AG10803 (cell line): ENCODE data around the gene DIAPH3.

Experiments used
- DNase-seq: peaks from one replicate; pipeline ENCODE4 v3.0.0; 2010; ENCODE audit warnings: low read depth
- H3K4me3 ChIP-seq: 2 replicates; pipeline ENCODE4 v1.5.1; 2011; ENCODE audit warnings: mild to moderate bottlenecking, low read length, control low read depth
- CTCF ChIP-seq: conservative IDR thresholded peaks from 2 replicates; pipeline ENCODE4 v1.5.1; 2011; ENCODE audit warnings: mild to moderate bottlenecking, low read length, control low read depth, inconsistent platforms

Gene DIAPH3

GRCh38 chr13:60150538-60150937 is 13.2 kb downstream of the DIAPH3 start:
- DNase-seq = no peak
- no peak overlapping the region for H3K4me3 ChIP-seq
- TF ChIP-seq CTCF = no peak

DNA sequence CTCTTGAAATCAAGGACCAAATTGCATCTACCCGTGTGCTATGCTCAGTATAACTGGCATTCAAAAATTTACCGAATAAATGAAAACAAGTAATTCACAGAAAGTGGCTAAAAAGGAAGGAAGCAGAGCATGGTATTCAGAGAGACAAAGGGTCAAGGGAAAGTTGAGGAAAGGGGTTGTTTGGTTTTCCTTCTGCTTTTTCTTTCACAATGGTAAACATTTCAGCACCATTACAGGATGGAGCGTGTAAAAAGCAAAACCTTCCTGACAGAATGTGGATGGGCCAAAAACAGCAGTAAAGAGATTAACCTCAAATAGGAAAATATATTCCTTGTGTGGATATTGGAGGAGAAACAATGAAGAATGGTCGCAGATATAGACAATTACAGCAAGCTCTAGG is 14.8 kb downstream of the DIAPH3 start:
- no peak for TF ChIP-seq CTCF
- no peak overlapping the region for H3K4me3 ChIP-seq
- no peak for DNase-seq

DNA sequence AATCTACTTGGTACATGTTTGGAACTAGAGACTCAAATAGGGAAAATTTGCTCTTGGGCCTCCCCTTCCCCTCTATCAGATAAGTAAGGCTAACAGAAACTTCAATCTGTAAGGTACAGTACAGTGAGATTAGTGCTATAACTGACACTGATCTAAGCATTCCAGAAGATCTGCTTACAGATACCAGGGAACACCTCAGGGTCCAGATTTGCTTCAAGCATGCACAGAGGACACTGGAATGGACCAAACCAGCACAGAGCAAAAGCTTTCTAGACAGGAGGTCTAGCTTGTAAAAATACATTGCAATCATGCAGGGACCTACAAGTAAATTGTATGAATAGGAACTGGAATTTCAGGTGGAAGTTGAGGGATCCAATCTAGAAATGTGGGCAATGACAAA is 16.4 kb downstream of the DIAPH3 start:
- no peak for TF ChIP-seq CTCF
- DNase-seq = no peak

GRCh38 chr13:60146471-60146870 is 17.3 kb downstream of the DIAPH3 start:
- peak; percentile 41 for DNase-seq

More for the DNA sequence above, 16.4 kb downstream of the DIAPH3 start:
- H3K4me3 ChIP-seq = no peak overlapping the region

GRCh38 chr13:60143775-60144174 is 20.0 kb downstream of the DIAPH3 start:
- no peak for TF ChIP-seq CTCF

More at GRCh38 chr13:60146471-60146870, 17.3 kb downstream of the DIAPH3 start:
- H3K4me3 ChIP-seq = no peak overlapping the region
- no peak for TF ChIP-seq CTCF

GRCh38 chr13:60139272-60139671 is 24.5 kb downstream of the DIAPH3 start:
- H3K4me3 ChIP-seq = no peak overlapping the region
- peak; percentile 16 for DNase-seq
- no peak for TF ChIP-seq CTCF

More at GRCh38 chr13:60143775-60144174, 20.0 kb downstream of the DIAPH3 start:
- DNase-seq = no peak
- no peak overlapping the region for H3K4me3 ChIP-seq

DNA sequence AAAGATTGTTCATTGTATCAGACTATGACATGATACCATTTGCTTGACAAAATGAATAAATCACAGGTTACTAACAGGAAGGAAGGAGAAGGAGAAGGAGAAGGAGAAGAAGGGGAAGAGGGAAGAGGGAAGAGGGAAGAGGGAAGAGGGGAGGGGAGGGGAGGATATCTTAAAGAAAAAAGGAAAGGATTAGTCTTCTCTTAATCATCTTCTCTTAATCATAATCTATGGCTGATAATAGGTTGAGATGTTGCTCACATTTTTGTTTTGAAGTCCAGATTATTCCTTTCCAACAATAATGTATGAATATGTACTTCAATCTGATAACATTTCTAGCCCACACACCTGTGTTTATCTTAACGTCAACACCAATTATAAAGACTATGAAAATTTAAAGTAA is 25.1 kb downstream of the DIAPH3 start:
- no peak for DNase-seq
- TF ChIP-seq CTCF = no peak
- no peak overlapping the region for H3K4me3 ChIP-seq
